LNCaP clone FGC (cell line): ENCODE measurements around the gene WFDC5.
A peak's percentile ranks its signal among the peaks of the same experiment; 100 is the strongest.

Experiments
- DNase-seq: peaks from one replicate; pipeline ENCODE4 v3.0.0-alpha.2; 2011; ENCODE audit warnings: low read depth
- H3K4me3 ChIP-seq: 2 replicates; pipeline ENCODE4 v1.5.1; 2011; ENCODE audit warnings: mild to moderate bottlenecking, low read depth, low read length, control low read depth
- TF ChIP-seq, protein P1 (sequence below): IDR thresholded peaks from 2 replicates; pipeline ENCODE4 v1.5.1; 2012; ENCODE audit warnings: mild to moderate bottlenecking; ENCODE audit not compliant: control insufficient read depth, insufficient read depth; ENCODE audit errors: extremely low read depth

Gene WFDC5

DNA sequence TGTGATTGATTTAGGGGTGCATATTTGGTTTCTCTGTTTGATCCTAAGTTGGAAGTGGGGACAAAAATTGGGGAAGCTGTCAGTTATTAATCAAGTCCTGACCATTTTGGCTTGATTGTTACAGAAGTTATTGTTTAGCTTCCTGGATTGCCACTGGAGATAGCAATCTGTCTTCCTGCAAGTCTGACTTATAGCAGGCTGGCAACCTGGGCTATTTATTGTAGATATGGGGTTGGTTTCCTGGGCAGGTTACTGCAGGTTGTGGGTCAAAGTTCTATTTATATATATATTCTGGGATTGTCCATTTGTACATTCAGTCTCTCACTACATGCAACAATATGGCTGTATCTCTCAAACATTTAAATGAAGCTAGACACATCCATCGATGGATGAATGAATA lies 31.8 kb downstream of the WFDC5 start:
- DNase-seq: no peak
- no peak overlapping the region for H3K4me3 ChIP-seq
- TF ChIP-seq, protein P1, sequence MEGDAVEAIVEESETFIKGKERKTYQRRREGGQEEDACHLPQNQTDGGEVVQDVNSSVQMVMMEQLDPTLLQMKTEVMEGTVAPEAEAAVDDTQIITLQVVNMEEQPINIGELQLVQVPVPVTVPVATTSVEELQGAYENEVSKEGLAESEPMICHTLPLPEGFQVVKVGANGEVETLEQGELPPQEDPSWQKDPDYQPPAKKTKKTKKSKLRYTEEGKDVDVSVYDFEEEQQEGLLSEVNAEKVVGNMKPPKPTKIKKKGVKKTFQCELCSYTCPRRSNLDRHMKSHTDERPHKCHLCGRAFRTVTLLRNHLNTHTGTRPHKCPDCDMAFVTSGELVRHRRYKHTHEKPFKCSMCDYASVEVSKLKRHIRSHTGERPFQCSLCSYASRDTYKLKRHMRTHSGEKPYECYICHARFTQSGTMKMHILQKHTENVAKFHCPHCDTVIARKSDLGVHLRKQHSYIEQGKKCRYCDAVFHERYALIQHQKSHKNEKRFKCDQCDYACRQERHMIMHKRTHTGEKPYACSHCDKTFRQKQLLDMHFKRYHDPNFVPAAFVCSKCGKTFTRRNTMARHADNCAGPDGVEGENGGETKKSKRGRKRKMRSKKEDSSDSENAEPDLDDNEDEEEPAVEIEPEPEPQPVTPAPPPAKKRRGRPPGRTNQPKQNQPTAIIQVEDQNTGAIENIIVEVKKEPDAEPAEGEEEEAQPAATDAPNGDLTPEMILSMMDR: no peak

DNA sequence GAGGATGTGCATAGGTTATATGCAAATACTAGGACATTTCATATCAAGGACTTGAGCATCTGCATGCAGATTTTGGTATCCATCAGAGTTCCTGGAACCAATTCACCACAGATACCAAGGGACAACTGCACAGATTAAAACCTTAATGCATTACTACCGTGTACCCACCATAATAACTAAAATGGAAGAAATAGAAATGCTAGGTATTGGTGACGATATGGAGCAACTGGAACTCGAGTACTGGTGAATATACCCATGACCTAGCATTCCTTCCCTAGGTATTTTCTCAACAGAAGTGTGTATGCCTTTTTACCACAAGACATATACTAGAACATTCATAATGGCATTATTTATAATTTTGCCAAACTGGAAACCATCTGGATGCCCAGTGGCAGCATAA lies 32.5 kb downstream of the WFDC5 start:
- no peak for DNase-seq
- TF ChIP-seq, protein P1: no peak

DNA sequence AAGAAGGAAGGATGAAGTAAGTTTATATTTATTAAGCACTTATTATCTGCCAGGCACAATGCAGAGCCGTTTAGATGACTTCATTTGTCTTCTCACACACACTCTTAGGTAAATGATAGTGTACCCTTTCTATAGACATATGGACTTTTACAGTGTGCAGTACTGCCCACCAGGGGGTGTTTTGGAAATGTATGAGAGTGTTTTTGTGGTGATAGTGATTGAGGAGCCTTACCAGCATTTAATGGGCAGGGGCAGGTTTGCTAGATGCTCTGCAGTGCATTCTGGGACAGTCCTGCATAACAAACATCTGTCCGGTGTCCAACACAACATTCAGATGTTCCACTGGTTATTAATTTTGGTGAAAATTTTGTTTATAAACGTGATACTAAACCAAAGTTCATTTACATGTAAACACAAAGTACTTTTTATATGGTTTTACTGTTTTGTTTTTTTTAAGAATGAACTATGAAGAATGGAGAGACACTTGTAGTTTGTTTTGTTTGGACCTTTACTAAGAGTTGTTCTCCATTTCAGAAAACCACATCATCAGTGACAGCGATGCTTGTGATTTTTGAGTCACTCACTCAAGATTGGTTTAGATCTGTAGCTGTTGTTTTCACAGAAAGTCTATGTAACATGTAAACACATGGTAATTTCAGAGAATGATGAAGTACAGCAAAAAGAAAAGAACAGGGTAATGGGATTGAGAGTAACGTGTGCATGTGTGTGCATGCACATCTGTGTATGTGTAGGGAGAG lies 33.9 kb downstream of the WFDC5 start:
- no peak overlapping the region for H3K4me3 ChIP-seq
- DNase-seq: no peak
- TF ChIP-seq, protein P1: peak; percentile 31

More for the DNA sequence above, 32.5 kb downstream of the WFDC5 start:
- H3K4me3 ChIP-seq: no peak overlapping the region

DNA sequence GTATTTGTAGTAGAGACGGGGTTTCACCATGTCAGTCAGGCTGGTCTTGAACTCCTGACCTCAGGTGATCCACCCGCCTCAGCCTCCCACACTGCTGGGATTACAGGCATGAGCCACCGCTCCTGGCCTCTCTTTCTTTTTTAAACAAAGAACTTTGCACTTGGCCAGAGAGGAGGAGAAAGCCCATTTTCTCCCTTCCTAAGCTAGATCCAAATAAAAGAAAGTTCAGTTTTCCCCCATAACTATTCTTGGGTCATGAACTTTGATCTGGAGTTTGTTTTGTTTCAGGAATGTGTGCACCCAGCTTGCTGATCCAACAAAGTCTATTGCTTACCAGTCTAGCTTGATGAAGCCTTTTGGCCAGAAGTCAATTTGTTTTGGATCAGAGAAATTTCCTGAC lies 37.4 kb downstream of the WFDC5 start:
- no peak for DNase-seq
- TF ChIP-seq, protein P1: no peak
- H3K4me3 ChIP-seq: no peak overlapping the region

DNA sequence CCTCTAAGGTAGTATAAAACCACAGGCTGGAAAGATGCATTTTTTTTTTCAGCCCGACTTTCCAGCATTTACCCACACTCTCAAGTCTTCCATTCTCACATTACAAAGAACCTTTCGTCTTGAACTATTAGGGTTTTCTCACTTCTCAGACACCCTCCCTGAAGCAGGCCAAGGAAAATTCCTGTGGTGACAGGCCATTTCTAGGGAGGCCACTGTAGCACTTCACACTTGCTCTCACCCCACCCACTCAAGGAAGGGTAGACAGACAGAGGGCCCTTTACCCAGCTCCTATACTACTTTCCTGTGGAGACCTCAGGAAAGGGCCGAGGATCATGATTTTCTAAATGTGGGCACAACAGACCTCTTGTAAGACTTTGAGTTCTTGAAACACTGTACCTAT lies 41.8 kb downstream of the WFDC5 start:
- H3K4me3 ChIP-seq: no peak overlapping the region
- TF ChIP-seq, protein P1: no peak
- no peak for DNase-seq

DNA sequence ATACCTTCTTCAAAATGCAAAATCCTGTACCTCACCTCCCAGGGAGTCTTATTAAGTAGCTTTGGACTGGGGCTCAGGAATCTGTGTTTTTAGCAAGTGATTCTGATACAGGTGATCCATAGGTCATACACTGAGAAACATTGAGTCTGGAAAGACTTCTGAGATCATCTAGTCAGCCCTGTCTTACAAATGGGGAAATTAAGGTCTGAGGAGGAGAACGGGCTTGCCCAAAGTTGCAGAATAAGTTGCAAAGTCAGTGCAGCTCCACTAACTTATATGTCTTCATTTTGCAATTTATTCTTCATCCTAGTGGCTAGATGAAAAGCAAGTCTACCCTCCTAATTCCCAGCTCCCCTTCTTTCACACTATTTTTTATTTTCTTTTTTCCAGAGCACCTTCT lies 42.9 kb downstream of the WFDC5 start:
- TF ChIP-seq, protein P1: no peak
- no peak for DNase-seq
- no peak overlapping the region for H3K4me3 ChIP-seq
